ENCODE measurements around the gene ZDHHC12. TPM values are rescaled to one million over a fixed set of nuclear protein-coding genes. Genes with fewer than 3 reads are reported as not detected.

ZDHHC12 gene
- total and polyA plus RNA-seq, 2 of the 8 experiments (the other 6 are each of a cell fraction or from before 2014, with no cell fraction given): 35.0 to 93.8 TPM

GRCh38 chr9:128750926-128751595 is 27.1 kb upstream of the ZDHHC12 start:
- Histone ChIP-seq H3K4me2 (ENCODE audit: insufficient read depth in 1 of 2, low read depth in 2 of 2, low read length in 2 of 2) (no peak overlapping the region), H3K56ac (replicated peaks; ENCODE audit: insufficient read length, low read depth, low read length) (no peak overlapping the region), H2AFZ (ENCODE audit: low read length) (no peak overlapping the region), H3K27ac (ENCODE audit: low read depth, low read length) (no peak overlapping the region), H3K4me1 (replicated peaks in 1 of 4; ENCODE audit: control insufficient read depth in 3 of 4, insufficient read depth in 4 of 4, low read length in 3 of 4) (no peaks in the 10 kb centered on the region), H3K23me2 (ENCODE audit: low read depth, low read length) (no peaks in the 10 kb centered on the region), H4K8ac (ENCODE audit: extremely low read depth, insufficient read depth, low read length) (no peak overlapping the region), H3K23ac (ENCODE audit: insufficient read length) (no peak overlapping the region), H3K36me3 (ENCODE audit: control insufficient read depth in 2 of 4, insufficient read depth in 4 of 4, low read length in 3 of 4) (peaks cover 0 to 8% (median 4%) of the 10 kb centered on the region in 4 experiments; a peak in 4 of 8 replicates), H2BK20ac (ENCODE audit: low read length) (no peak overlapping the region), H3K4ac (replicated peaks; ENCODE audit: insufficient read length, low read depth, low read length) (no peak overlapping the region), H3K79me1 (ENCODE audit: low read depth, low read length) (no peaks in the 10 kb centered on the region), H2BK15ac (ENCODE audit: low read length) (no peak overlapping the region), H3K79me2 (ENCODE audit: control insufficient read depth in 1 of 2, insufficient read depth in 2 of 2, low read length in 2 of 2) (no peaks in the 10 kb centered on the region), H2BK120ac (replicated peaks; ENCODE audit: low read depth, low read length) (no peak overlapping the region), H3K14ac (ENCODE audit: insufficient read length) (no peak overlapping the region), H2BK5ac (ENCODE audit: low read depth, low read length) (no peak overlapping the region), H4K91ac (replicated peaks; ENCODE audit: insufficient read length, low read length) (no peak overlapping the region), H3K18ac (ENCODE audit: extremely low read depth, low read length) (no peak overlapping the region), H3K9me3 (ENCODE audit: insufficient read depth in 2 of 2, low read depth in 1 of 2, low read length in 1 of 2) (no peaks in the 10 kb centered on the region), H3K9ac (replicated peaks in 1 of 4; ENCODE audit: extremely low read depth in 1 of 4, low read depth in 3 of 4, low read length in 3 of 4) (no peak overlapping the region), H4K20me1 (replicated peaks in 1 of 2; ENCODE audit: control insufficient read depth in 1 of 2, insufficient read depth in 2 of 2, low read length in 2 of 2) (peaks cover 2 to 3% of the 10 kb centered on the region in 2 experiments), H4K5ac (ENCODE audit: insufficient read length, low read depth, low read length) (no peak overlapping the region), H2AK5ac (ENCODE audit: low read depth, low read length) (no peak overlapping the region), H2BK12ac (ENCODE audit: low read depth, low read length) (no peak overlapping the region), H3K4me3 (ENCODE audit: extremely low read depth in 1 of 4, insufficient read depth in 2 of 4, low read depth in 3 of 4, low read length in 4 of 4) (no peak overlapping the region), H3K27me3 (replicated peaks in 1 of 4; ENCODE audit: control insufficient read depth in 3 of 4, extremely low read depth in 1 of 4, insufficient read depth in 3 of 4, low read length in 3 of 4) (no peaks in the 10 kb centered on the region)
- TF ChIP-seq GABPA (IDR thresholded peaks at IDR 0.05; ENCODE audit: borderline replicate concordance, insufficient read depth, low read length) (no peak), SIX5 (IDR thresholded peaks at IDR 0.05; ENCODE audit: low read depth, low read length) (no peak), CREB1 (IDR thresholded peaks at IDR 0.05) (no peak), TEAD4 (IDR thresholded peaks at IDR 0.05; ENCODE audit: low read depth, low read length) (no peak), GTF2F1 (IDR thresholded peaks at IDR 0.05; ENCODE audit: borderline replicate concordance, low read depth, low read length) (no peak), ZNF274 (IDR thresholded peaks at IDR 0.05; ENCODE audit: borderline replicate concordance, extremely low read depth, low read length) (no peak), TCF12 (IDR thresholded peaks at IDR 0.05; ENCODE audit: low read depth, low read length) (no peak), POLR2AphosphoS5 (IDR thresholded peaks at IDR 0.05; ENCODE audit: low read depth, low read length) (no peak), RNF2 (IDR thresholded peaks at IDR 0.05; ENCODE audit: borderline replicate concordance, low read depth, low read length, missing control alignments, poor library complexity, severe bottlenecking) (no peak), CHD1 (IDR thresholded peaks at IDR 0.05; ENCODE audit: low read depth, low read length) (no peak), POU5F1 (IDR thresholded peaks at IDR 0.05; ENCODE audit: low read depth, low read length) (no peak)
- CTCF ChIA-PET (ENCODE audit: partially characterized antibody): interaction anchor here (0.6 to 13.4 kb wide), 4 partner anchors 8 to 49 kb away, joined by 3 to 104 read pairs (median 7); no protein-coding TSS in a partner anchor
- DNase-seq (ENCODE audit: low read depth in 1 of 2, low spot score in 2 of 2) (no peak), FAIRE-seq (no peak)
- 96% methylated on average over 22 of the region's 22 CpGs; no CpG with 5 or more reads in 1 of the 2 experiments for WGBS, 2 experiments (ENCODE audit: extremely low coverage in 1 of 2, insufficient coverage in 1 of 2, insufficient read length in 1 of 2, insufficient replicate concordance in 2 of 2, low coverage in 1 of 2, low lambda C conversion rate in 2 of 2, missing lambda C conversion rate in 1 of 2)
- POLR2A ChIA-PET (ENCODE audit: partially characterized antibody): interaction anchor here (0.6 to 1.4 kb wide), 6 partner anchors 8 to 49 kb away, joined by 3 to 4 read pairs (median 4); no protein-coding TSS in a partner anchor

All from H1 (cell line).